K562 (cell line): ENCODE results near the gene ETV2. TPM values are rescaled to one million over a fixed set of nuclear protein-coding genes. Genes with fewer than 3 reads are reported as not detected.

Experiments
- ATF3 ChIP-seq, 2 experiments: fragments of 450-650 bp in 1 of 2; sonication (generic) in 1 of 2; formaldehyde crosslinking in 1 of 2; IDR thresholded peaks in 1 of 2; conservative IDR thresholded peaks in 1 of 2; 2 replicates each; pipeline versions ENCODE4 v1.6.1 to v1.8.1; 2016 to 2023; ENCODE audit warnings: mild to moderate bottlenecking in 2 of 2, moderate library complexity in 2 of 2, inconsistent platforms in 1 of 2, missing genetic modification reagents in 1 of 2
- CEBPZ ChIP-seq: fragments of 150-350 bp; IDR thresholded peaks from 2 replicates; pipeline ENCODE4 v1.6.1; 2014; ENCODE audit warnings: low read depth, mild to moderate bottlenecking, low read length, borderline replicate concordance
- E2F3 ChIP-seq: fragments of 250-450 bp; sonication (Bioruptor Pico); IDR thresholded peaks from 2 replicates; pipeline ENCODE4 v1.4.0; 2020; ENCODE audit warnings: mild to moderate bottlenecking
- ESRRA ChIP-seq: fragments of 450-650 bp; IDR thresholded peaks from 2 replicates; pipeline ENCODE4 v1.6.1; 2014; ENCODE audit warnings: low read depth, mild to moderate bottlenecking, moderate library complexity, borderline replicate concordance
- ETV1 ChIP-seq: fragments of 450-650 bp; conservative IDR thresholded peaks from 2 replicates; pipeline ENCODE4 v1.6.1; 2016; ENCODE audit warnings: missing genetic modification characterization, control low read depth, low read depth, missing compliant biosample characterization
- GABPB1 ChIP-seq: sonication (generic); formaldehyde crosslinking; IDR thresholded peaks from 2 replicates; pipeline ENCODE4 v1.8.0; 2022; ENCODE audit warnings: mild to moderate bottlenecking, missing genetic modification reagents
- GTF2E2 ChIP-seq: fragments of 200-800 bp; sonication (Bioruptor generic); IDR thresholded peaks from 2 replicates; pipeline ENCODE4 v1.6.1; 2016; ENCODE audit warnings: missing genetic modification characterization, missing compliant biosample characterization
- JUND ChIP-seq, 2 experiments: IDR thresholded peaks; 2 replicates in 1 of 2; 3 replicates in 1 of 2; pipeline ENCODE4 v1.6.1; 2011; ENCODE audit warnings: borderline replicate concordance in 2 of 2, low read depth in 2 of 2, low read length in 2 of 2, improper control_type of control experiment in 1 of 2, missing biosample characterization in 1 of 2, missing genetic modification characterization in 1 of 2, missing genetic modification reagents in 1 of 2
- OTX1 ChIP-seq: fragments of 450-650 bp; formaldehyde crosslinking; IDR thresholded peaks from 2 replicates; pipeline ENCODE4 v1.4.0; 2022; ENCODE audit warnings: mild to moderate bottlenecking
- PHB2 ChIP-seq: fragments of 450-650 bp; IDR thresholded peaks from 2 replicates; pipeline ENCODE4 v1.6.1; 2017; ENCODE audit warnings: low read depth
- POLR2B ChIP-seq: fragments of 450-650 bp; IDR thresholded peaks from 2 replicates; pipeline ENCODE4 v1.6.1; 2018; ENCODE audit warnings: low read depth; ENCODE audit not compliant: partially characterized antibody
- PPARD ChIP-seq: fragments of 250-450 bp; sonication (Bioruptor Pico); IDR thresholded peaks from 2 replicates; pipeline ENCODE4 v1.8.0; 2022; ENCODE audit warnings: inconsistent platforms, mild to moderate bottlenecking, moderate library complexity
- RBM14 ChIP-seq: fragments of 200-400 bp; formaldehyde crosslinking; IDR thresholded peaks from 2 replicates; pipeline ENCODE4 v1.6.1; 2018; ENCODE audit warnings: low read depth, mild to moderate bottlenecking, low read length, moderate library complexity, borderline replicate concordance; ENCODE audit not compliant: insufficient read depth
- RBM17 ChIP-seq: fragments of 200-400 bp; formaldehyde crosslinking; IDR thresholded peaks from 2 replicates; pipeline ENCODE4 v1.6.1; 2017; ENCODE audit warnings: low read depth, mild to moderate bottlenecking, low read length, borderline replicate concordance
- SAP30 ChIP-seq: fragments of 200-600 bp; sonication (generic); IDR thresholded peaks from 2 replicates; pipeline ENCODE4 v1.6.1; 2012; ENCODE audit warnings: borderline replicate concordance, low read depth, mild to moderate bottlenecking, moderate library complexity, low read length, control low read depth, inconsistent platforms; ENCODE audit not compliant: insufficient read depth, poor library complexity, severe bottlenecking
- SREBF2 ChIP-seq: sonication (generic); formaldehyde crosslinking; IDR thresholded peaks from 2 replicates; pipeline ENCODE4 v1.4.0; 2020; ENCODE audit warnings: mild to moderate bottlenecking, missing genetic modification reagents
- THAP12 ChIP-seq: fragments of 250-450 bp; sonication (Bioruptor Pico); IDR thresholded peaks from 2 replicates; pipeline ENCODE4 v1.9.0; 2021; ENCODE audit warnings: mild to moderate bottlenecking, inconsistent platforms
- ZNF263 ChIP-seq: sonication (generic); formaldehyde crosslinking; IDR thresholded peaks from 2 replicates; pipeline ENCODE4 v1.8.0; 2022; ENCODE audit warnings: mild to moderate bottlenecking, missing genetic modification reagents, borderline replicate concordance
- polyA plus RNA-seq, 8 experiments: library from polyadenylated mRNA; depleted of rRNA in 4 of 8; stranded (reverse) in 5 of 8; unstranded in 3 of 8; fragments of >200 nt; fragmentation: Nextera tagmentation in 2 of 8; fragmentation: Illumina TruSeq in 1 of 8; extraction: Ambion mirVana in 2 of 8; extraction: Trizol in 1 of 8; gene quantifications; 2 replicates each; pipeline versions ENCODE4 v1.2.1 to v1.2.3, GENCODE V29; 2011 to 2014; ENCODE audit warnings: inconsistent platforms in 1 of 8, missing spikeins in 1 of 8
- total RNA-seq, 7 experiments: library from RNA; depleted of rRNA in 6 of 7; stranded (reverse); fragments of >200 nt in 6 of 7; fragmentation: Illumina TruSeq in 2 of 7; extraction: Trizol in 2 of 7; gene quantifications; 2 replicates each; pipeline versions ENCODE4 v1.2.1 to v1.2.3, GENCODE V29; 2011 to 2021; ENCODE audit warnings: low replicate concordance in 1 of 7

The ETV2 gene
- total and polyA plus RNA-seq, 9 of the 15 experiments (the other 6 are each of a cell fraction or from before 2014, with no cell fraction given): 0.11 to 3.7 (median 0.55) TPM

GRCh38 chr19:35648017-35648961 is 6.7 kb downstream of the ETV2 start, which contains the start of gene COX6B1 (continued):
- TF ChIP-seq CEBPZ (peak; percentile 22; the same call in 1 of the 2 replicates), OTX1 (CRISPR knock-in tag) (0 out of 2 replicates have a peak, but pooled peaks have one; percentile 70), SREBF2 (CRISPR knock-in tag) (no peak), PPARD (no peak), ZNF263 (CRISPR knock-in tag) (peak; percentile 39; the same call in 1 of the 2 replicates), PHB2 (no peak), ETV1 (peak; percentile 87), POLR2B (peak; percentile 87), ATF3 (IDR thresholded peaks at IDR 0.05) (peak; percentile 22; the same call in 1 of the 2 replicates), ATF3 (CRISPR knock-in tag; conservative IDR thresholded peaks at IDR 0.05) (no peak), JUND (IDR thresholded peaks at IDR 0.05; ENCODE audit: borderline replicate concordance, low read depth, low read length) (peak; percentile 65), JUND (tag; IDR thresholded peaks at IDR 0.05; ENCODE audit: borderline replicate concordance, low read depth, low read length) (no peak; the same call in 2 of the 3 replicates), ESRRA (peak; percentile 96), GABPB1 (CRISPR knock-in tag) (peak; percentile 89), GTF2E2 (tag) (0 out of 2 replicates have a peak, but pooled peaks have one; percentile 76), SAP30 (peak; percentile 26), RBM17 (no peak), RBM14 (no peak), THAP12 (CRISPR knock-in tag) (peak; percentile 44; the same call in 1 of the 2 replicates), E2F3 (CRISPR knock-in tag) (no peak)
